ENCODE results near the gene HUNK.
A peak's percentile ranks its signal among the peaks of the same experiment; 100 is the strongest.
"Not testable (repeated sequence)": the region's sequence is repeated elsewhere in the genome, so short reads cannot be mapped to it uniquely, and the experiment has no call there.

Gene HUNK

GRCh38 chr21:31924548-31924947 is 51.7 kb downstream of the HUNK start:
- DNase-seq = no peak

- no peak for DNase-seq
Measured at GRCh38 chr21:31926498-31926897, 53.7 kb downstream of the HUNK start.

DNA sequence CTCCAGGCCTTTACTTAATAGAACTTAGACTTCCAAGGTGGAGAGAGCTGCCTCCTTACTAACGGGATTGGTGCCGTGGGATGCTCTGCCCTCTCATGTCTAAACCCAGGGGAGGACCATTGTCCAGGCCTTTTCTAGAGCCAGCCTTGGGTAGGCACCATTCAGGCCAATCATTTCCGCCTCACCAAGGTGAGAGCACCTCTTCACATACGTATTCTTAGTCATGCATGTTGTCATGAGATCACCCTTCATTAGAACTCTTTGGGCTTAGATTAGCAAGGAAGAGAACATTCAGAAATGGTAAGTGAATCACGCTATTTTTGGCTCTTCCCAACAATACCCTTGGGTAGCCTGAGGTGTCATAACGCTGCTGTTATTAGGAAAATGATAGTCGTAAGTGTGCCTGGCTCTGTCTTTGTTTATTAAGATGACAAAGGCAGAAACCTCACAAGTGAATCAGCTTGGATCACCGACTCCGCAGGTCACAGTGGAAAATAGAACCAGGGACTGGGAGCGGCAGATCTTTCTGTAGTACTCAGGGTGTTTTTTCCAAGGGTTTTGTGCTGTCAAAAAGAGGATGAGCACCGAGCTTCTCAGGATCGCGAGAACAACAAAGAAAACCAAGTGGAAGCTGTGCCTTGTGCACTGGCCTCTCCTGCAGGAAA is 55.0 kb downstream of the HUNK start:
- no peak for DNase-seq

- no peak for DNase-seq
Measured at GRCh38 chr21:31928656-31929055, 55.8 kb downstream of the HUNK start.

GRCh38 chr21:31929548-31929947 is 56.7 kb downstream of the HUNK start:
- no peak for DNase-seq

DNA sequence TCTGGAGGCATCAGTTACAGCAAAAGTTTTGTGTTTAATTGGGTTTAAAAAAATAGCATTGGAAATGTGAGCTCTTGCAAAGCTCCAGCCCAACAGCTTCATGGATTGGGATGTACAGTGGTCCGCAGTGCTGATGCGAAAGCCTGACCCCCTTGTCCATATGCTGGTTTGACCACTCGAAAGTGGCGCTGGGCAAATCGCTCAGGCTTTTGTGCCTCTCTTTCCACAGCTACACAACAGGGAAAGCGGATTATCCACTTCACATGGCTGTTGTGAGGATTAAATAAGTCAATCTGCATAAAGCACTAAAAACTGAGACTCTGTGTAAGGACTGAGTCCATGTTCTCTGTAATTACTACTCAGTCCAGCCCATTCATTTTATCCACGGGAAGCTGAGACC is 57.2 kb downstream of the HUNK start:
- DNase-seq = no peak

- no peak for DNase-seq
Measured at GRCh38 chr21:31931644-31932469, 59.0 kb downstream of the HUNK start.

DNA sequence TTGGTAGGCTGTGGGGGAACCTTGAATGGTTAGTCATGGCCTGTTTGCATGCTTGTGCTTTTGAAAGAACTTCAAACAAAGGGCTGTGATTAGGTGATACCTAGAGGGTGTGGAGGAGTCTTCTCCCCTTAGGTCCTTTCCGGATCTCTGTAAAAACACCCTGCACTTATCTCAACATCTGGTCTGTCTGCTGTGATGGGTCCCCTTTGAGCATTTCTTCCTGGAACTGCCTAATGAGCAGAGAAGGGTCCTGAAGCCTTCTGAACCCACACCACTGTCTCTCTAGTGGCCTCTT is 59.6 kb downstream of the HUNK start:
- DNase-seq = no peak

DNA sequence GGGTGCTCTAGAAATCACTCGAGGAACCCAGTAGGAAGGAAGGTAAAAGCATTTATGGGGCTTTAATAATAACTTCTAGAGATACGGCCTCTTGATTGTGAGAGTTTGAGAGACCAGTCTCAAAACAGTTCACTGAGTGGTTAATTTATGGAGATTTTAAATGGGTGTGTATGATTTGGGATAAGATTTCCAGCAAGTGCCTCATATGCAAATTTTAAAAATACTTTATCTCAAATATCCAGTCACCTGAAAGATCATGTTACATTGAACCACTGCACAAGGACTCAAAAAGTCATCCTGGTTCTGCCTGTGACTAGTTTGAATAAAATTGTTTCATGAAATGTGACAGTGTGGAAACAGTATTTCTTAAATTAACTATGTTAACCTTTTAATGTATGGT is 64.5 kb downstream of the HUNK start:
- DNase-seq = no peak

DNA sequence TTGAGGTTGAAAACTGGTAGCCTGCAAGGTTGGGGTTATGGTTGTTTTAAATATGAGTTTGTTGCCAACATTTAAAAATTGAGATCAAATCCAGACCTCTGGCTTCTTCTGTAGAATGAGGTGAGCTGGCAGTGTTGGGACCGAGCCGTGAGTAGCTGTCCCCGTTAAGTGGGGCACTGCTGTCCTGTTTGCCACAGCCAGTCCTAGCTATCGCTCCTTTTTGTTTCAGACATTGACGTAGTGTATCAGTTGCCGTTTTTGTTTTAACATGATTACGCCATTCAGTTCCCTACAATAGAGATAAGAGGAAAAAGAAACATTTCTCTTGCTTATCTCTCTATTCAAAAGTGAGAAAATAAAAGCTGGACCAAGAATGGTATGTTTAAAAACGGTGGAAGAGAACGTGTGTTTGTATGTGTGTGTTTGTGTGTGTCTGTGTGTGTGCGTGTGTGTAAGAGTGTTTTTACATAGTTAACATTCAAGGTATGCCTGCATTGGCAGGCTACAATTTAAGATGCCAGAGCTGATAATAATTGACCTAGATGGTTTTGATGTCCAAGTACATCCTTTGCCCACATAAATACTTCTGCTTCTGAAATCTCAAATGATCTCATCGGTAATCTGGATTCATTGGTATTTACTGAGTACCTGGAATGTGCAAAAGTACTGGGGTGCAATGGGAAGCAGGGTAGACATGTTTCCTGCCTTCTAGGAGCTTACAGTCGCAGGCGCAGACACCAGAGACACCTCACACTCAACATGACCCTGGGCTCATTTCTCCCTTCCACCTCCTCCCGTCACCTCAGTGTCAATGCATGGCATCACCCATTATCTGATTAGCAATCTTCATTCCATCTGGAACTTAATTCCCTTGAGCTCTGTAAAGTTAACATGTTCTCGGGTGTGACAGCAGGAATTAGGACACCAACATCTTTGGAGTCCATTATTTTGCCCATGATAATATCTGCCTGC is 65.8 kb downstream of the HUNK start:
- no peak for DNase-seq

- no peak for DNase-seq
Measured at GRCh38 chr21:31941694-31942093, 68.9 kb downstream of the HUNK start.

DNA sequence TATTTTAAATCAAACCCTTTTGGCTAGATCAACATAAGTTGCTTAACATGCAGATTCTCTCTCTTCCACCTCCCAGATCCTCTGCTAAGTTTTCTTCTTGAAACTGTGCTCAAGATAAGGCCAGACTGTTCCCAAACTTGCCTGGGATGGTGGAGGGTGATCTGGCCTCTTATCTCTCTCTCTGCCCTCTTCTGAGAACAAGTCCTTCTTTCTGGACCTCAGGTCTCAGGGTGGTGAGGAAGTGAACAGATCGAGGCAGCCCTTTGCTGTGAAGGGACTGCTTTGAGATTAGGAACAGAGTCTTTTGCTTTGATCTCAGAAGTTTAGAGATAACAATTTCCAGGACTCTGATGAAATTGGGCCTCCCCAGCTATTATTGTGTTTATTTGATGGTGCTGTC is 70.7 kb downstream of the HUNK start:
- no peak for DNase-seq

DNA sequence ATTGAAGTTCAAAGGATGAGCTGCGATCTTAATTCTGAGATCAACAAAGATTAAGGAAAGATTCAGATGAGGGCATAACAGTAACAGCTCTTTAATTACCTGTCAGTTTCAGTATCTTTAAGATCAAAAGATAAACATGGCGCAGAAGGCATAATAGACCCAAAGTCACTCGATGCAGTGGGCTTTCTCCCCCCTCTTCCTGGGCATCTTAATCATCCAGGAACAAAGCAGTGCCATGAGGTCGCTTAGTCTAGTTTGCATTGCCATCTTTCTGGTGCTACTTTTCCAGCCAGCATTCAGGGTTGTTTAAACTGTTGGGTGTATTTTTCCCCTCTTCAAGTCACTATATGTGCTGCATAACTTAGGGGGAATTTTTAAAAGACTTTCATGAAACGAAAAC is 72.3 kb downstream of the HUNK start:
- DNase-seq = no peak

- peak; percentile 77 for DNase-seq
Measured at GRCh38 chr21:31945546-31945945, 72.7 kb downstream of the HUNK start.

DNA sequence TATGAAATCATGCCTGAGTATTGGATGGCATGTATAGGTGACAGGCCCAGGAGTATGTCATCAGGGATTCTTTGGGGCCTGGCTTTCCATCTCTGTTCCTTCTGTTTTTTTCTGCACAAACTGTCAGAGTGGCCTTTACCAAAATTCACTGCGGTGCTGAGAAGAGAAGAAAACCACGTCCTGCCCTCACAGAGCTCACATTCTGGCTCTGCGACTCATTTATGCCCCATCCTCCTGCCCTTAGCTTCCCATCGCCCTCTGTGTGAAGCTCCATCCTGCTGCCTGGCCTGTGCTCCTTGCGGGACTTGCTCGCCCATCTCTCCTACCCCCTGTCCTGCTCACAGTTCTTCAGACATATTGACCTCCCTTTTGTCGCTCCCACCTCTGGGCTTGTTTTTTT is 73.4 kb downstream of the HUNK start:
- DNase-seq = no peak

- DNase-seq = not testable (repeated sequence)
Measured at GRCh38 chr21:31946876-31947550, 74.2 kb downstream of the HUNK start.

DNA sequence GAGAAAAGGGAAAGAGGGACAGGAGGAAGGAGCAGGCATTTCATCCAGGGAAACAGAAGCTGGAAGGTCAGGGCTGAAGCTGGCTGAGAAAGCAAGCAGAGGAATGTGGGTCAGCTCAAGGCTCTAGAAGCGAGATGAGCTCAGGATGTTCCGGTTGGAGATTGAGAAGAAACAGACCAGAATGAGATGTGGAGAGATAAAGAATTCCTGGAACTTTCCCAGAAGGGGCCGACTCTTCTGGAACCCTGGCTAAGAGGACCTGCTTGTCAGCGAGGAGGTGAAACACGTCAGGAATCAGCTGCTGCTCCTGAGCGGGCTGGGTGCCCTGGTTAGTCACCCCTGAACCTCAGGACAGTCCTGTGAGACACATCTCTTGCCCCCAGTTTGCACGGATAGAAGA is 75.9 kb downstream of the HUNK start:
- no peak for DNase-seq

GRCh38 chr21:31952828-31953227 is 80.0 kb downstream of the HUNK start:
- DNase-seq = no peak

GRCh38 chr21:31957631-31958030 is 84.8 kb downstream of the HUNK start:
- DNase-seq = no peak

DNA sequence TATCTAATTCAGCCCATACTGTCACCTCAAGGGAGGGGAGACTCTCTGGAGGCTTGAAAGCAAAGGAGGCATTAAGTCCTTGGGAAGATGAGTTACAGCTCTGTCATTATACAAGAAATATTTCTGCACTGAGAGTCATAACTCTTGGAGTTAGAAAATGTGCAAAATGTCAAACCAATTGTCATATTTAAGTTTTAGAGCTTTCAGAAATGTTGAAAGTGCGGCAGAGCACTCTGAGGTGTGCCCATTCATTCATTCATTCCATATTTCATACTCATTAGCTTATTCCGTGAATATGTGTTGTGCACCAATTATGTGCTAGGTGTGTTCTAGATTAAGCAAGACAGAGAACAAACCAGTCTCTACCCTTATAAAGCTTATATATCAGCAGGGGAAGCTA is 87.1 kb downstream of the HUNK start:
- DNase-seq = no peak

DNA sequence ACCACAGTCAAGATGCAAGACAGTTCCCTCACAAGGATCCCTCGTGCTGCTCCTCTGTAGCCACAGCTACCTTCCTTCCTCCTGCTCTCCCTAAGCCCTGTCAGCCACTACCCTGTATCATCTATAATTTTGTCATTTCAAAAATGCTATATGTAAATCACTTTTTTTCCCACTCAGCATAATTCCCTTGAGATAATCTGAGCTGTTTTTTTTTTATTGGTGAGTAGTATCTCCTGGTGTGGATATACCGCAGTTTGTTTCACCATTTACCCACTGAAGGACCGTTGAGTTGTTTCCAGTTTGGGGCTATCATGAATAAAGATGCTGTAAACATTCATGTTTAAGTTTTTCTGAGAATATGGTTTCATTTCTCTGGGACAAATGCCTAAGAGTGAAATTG is 88.2 kb downstream of the HUNK start:
- no peak for DNase-seq

DNA sequence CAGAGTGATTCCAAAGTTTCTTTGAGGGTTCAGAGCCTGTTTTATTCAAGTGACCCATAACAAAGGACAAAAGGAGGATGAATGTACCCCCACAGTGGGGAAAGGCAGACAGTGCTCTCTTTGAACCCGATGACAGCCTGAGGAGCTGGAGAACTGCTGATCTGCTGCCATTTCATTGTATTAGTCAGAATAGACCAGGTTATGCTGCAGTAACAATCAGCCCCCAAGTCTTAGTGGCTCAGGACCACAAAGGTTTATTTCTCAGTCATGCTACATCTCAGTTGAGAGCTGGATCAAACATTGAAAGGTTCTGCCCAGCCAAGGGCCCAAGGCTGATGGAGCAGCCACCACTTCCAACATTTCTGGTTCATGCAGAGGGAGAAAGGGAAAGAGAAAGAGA is 88.9 kb downstream of the HUNK start:
- DNase-seq = no peak

GRCh38 chr21:31964692-31965091 is 91.9 kb downstream of the HUNK start:
- no peak for DNase-seq
